Adrenal gland (tissue), 5 donors: ENCODE measurements around the gene TEX2.

Experiments
- POLR2A ChIP-seq, 2 donors: fragments of 450-650 bp; IDR thresholded peaks; one replicate each; pipeline ENCODE4 v1.6.1; 2017; ENCODE audit warnings: antibody characterized with exemption in 2 of 2, mild to moderate bottlenecking in 2 of 2, moderate library complexity in 1 of 2
- TF ChIP-seq, protein P1 (sequence below), 6 experiments: fragments of 450-650 bp in 4 of 6; fragments of 200-600 bp in 2 of 6; sonication (generic) in 1 of 6; IDR thresholded peaks; 1 replicate in 5 of 6; 2 replicates in 1 of 6; pipeline versions ENCODE4 v1.5.1 to v1.8.0; 2016 to 2021; ENCODE audit warnings: antibody characterized with exemption in 6 of 6, mild to moderate bottlenecking in 2 of 6, moderate library complexity in 1 of 6
- donor health status: DM: no; HTN: no; CAD: no.

DNA sequence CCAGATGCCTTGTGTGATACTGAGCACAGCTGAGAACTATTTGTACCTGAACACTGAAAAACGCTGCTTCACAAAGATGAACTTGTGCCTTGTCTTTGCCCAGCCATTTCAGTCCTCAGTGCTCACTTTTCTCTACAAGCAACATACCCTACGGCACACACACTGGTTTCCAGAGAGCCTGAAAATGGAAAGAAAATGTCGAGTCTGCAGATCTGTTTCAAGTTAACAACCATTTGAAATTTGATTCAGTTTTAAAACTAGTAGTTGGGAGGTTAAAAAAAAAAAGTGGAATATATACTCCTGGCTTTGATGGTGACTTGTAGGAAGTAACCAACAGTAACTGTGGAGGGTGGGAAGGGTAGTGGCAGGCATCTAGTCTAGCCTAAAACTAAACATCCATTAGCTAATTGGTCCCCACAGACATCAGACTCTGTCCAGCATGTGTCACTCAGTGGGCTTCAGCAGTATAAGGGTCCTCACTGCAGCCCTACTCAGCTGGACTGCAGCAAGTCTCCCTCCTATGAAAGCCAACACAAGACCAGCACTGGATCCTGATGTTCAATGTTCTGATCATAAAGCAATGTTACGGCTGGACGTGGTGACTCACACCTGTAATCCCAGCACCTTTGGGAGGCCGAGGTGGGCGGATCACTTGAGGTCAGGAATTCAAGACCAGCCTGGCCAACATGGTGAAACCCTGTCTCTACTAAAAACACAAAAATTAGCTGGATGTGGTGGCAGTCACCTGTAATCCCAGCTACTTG is 160.3 kb downstream of the TEX2 start:
- TF ChIP-seq, protein P1, sequence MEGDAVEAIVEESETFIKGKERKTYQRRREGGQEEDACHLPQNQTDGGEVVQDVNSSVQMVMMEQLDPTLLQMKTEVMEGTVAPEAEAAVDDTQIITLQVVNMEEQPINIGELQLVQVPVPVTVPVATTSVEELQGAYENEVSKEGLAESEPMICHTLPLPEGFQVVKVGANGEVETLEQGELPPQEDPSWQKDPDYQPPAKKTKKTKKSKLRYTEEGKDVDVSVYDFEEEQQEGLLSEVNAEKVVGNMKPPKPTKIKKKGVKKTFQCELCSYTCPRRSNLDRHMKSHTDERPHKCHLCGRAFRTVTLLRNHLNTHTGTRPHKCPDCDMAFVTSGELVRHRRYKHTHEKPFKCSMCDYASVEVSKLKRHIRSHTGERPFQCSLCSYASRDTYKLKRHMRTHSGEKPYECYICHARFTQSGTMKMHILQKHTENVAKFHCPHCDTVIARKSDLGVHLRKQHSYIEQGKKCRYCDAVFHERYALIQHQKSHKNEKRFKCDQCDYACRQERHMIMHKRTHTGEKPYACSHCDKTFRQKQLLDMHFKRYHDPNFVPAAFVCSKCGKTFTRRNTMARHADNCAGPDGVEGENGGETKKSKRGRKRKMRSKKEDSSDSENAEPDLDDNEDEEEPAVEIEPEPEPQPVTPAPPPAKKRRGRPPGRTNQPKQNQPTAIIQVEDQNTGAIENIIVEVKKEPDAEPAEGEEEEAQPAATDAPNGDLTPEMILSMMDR (IDR thresholded peaks at IDR 0.05): no peak
- TF ChIP-seq POLR2A (IDR thresholded peaks at IDR 0.05): no peak
